HL-60/S4 treated with phorbol 12-myristate 13-acetate at 8.2 ng/mL for 4 days and 3 days (cell line): Measurements from ENCODE around the gene EYA2.
"Not testable (repeated sequence)": the region's sequence is repeated elsewhere in the genome, so short reads cannot be mapped to it uniquely, and the experiment has no call there.

ENCODE experiments used
- in situ Hi-C: fragments of 300-500 bp; cut with MboI; formaldehyde crosslinking; loops from 2 replicates; pipeline ENCODE4 v1.15.0; 2022; ENCODE audit warnings: low sequenced_read_pairs

EYA2 gene

DNA sequence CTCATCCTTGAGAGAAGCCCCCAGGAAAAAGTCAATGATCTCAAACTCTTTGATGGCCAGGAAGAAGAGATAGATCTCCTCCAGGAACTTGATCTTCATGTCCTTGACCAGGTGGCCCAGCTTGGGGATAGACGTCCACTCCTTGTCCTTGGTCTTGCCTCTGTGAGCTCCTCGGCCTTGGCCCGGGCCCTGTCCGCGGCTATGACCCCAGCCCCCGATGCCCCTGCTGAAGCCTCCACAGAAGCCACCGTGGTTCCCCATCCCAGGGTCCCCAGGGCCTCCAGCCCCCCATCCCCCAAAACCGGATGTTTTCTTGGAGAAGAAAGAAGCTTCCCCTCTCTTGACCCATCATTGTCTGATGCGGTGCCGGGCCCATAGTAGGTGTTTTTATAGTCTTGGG lies 266.8 kb downstream of the EYA2 start:
- in situ Hi-C loops: loop anchor here (25.0 kb wide), 1 partner anchor 399 kb away; no protein-coding TSS in a partner anchor

DNA sequence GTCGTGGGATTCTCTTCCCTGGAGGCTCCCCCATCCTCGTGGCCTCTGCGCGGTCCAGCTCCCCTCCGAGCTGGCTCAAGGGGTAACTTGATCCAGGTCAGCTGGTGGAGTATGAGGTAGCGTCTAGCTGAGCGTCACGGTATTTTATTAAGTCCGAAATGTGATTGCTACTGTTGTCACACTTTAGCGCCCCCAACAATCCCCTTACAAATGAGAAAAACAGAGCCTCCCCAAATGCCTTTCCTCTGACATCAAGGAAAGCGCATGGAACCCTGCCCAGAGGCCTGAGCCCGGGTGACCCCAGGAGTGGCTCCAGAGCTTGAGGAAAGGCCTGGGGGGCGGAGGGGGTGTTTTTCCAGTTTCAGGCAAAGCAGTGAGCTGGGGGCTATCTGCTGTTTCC lies 269.5 kb downstream of the EYA2 start:
- in situ Hi-C loops: loop anchor here (25.0 kb wide), 1 partner anchor 402 kb away; no protein-coding TSS in a partner anchor

DNA sequence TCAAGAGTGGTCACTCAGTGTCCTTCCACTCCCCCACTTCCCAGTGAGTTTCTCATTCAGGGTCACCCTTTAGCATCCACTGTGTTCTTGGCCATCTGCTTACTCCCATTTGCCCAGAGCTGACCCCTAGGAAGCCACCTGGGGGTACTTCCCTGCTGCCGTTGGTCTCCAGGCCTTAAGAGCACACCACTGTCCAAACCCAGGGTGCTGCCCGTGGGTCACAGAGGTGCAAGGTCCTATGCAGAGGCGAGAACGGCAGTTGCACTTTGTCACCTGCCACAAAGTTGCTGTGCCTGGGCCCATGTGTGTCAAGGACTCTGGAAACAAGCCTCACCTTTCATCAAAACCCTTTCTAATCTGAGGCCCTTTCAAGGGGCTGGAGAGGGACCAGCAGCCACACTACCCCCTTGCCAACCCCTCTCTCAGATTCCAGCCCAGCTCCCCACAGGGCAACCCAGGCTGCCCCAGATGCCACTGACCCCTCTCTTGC lies 270.8 kb downstream of the EYA2 start:
- in situ Hi-C loops: loop anchor here (25.0 kb wide), 1 partner anchor 403 kb away; no protein-coding TSS in a partner anchor

DNA sequence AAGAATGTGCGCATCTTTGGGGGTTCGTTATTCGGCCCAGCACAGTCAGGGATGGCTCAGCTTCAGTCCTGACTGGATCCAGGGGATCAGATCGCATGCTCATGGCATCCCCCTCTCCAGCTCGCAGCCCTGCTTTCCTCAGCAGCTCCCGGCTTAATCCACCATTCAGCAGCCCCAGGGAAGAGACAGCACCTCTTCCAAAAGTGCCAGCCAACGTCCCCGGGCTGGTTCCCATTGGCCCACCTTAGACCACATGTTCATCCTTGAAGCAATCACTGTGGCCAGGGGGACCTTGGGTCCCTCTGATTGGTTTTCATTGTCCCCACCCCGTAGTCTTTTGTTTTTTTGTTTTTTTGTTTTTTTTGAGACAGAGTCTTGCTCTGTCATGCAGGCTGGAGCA lies 273.2 kb downstream of the EYA2 start:
- in situ Hi-C loops: loop anchor here (25.0 kb wide), 1 partner anchor 406 kb away; no protein-coding TSS in a partner anchor

DNA sequence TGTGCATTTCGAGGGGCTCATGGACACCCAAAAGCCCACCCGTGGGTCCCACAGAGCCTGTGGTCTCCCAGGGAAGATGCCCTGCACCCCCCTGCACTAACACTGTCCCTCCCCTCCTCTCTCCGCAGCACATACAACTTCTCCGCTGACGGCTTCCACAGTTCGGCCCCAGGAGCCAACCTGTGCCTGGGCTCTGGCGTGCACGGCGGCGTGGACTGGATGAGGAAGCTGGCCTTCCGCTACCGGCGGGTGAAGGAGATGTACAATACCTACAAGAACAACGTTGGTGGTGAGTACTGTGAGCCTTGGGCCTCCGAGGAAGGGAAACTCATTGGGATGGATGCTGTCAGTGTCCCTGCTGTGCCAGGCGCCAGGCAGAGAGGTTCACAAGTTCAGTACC lies 277.9 kb downstream of the EYA2 start:
- in situ Hi-C loops: loop anchor here (25.0 kb wide), 1 partner anchor 410 kb away; no protein-coding TSS in a partner anchor

DNA sequence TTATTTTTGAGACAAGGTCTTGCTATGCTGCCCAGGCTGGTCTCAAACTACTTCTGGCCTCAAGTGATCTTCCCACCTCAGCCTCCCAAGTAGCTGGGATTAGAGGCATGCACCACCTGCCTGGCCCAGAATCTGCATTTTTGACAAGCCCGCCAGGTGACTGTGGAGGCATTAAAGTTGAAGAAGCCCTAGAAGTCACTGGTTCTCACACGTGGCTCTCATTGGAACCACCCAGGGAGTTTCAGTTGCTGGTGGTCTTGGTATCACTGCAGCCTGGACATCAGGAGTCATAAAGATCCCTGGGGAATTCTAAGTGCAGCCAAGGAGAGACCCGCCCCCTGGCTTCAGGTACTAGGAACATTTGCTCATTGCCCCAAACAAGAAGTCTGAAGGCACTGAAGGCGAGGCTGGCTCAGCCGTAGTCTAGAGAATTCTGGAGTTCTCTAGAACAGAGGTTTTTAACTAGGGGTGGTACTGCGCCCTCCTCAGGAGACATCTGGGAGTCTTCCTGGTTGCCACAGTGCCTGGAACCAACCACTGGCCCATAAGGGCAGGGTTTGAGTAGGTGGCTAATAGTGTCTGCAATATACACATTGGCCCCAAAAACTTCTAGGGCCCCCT lies 279.1 kb downstream of the EYA2 start:
- in situ Hi-C loops: loop anchor here (25.0 kb wide), 1 partner anchor 411 kb away; no protein-coding TSS in a partner anchor

DNA sequence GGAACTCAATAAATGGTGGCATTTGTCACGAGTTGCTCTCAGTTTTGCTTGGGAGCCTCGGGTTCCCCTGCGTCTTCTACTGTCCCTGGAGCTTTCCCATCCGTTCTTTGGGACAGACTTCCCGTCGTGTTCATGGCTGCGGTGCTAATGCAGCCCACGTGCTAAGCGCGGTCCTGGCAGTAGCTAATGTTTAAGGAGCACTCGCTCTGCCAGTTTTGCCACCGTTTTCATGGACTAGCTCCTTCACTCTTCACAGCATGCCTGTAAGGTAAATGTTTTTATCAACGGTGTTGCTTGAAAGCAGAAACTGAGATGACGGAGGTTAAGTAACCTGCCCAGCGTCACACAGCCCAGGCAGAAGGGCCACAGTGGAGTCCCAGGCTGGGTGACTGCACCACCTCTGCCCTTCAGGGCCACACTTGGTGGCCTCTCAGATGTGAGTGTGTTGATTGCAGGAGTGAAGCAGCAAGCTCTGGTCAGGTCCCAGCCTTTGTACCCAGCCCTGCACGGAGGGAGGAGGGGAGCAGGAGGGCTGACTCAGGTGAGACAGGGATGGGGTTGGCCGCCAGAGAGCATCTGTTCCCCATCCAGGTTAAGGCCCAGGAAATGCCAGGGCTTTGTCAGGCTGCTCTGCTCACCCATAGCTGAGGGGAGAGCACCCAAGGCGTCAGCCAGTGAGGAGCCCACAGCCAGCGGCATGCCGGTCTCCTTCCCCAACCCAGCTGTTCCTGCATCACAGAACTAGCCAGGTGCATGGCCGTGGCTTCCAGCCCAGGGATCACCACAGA lies 280.0 kb downstream of the EYA2 start:
- in situ Hi-C loops: loop anchor here (25.0 kb wide), 1 partner anchor 412 kb away; no protein-coding TSS in a partner anchor

DNA sequence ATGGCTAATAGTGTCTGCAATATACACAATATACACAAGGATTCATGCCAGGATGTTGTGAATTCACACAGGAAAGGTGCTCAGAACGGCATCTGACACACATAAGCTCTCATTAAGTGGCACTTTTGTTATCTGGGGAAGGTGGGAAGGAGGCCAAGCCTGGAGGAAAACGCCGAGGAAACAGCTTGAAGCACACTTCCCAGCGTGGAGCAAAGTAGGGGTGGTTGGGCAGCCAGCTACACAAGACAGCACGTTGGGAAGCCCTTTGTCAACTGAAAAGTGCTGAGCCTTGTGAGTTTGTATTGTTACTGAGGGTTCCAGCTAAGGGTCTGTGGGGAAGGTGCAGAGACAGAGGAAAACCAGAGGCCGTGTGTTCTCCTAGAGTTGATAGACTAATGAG lies 280.9 kb downstream of the EYA2 start:
- in situ Hi-C loops: no loop called here

DNA sequence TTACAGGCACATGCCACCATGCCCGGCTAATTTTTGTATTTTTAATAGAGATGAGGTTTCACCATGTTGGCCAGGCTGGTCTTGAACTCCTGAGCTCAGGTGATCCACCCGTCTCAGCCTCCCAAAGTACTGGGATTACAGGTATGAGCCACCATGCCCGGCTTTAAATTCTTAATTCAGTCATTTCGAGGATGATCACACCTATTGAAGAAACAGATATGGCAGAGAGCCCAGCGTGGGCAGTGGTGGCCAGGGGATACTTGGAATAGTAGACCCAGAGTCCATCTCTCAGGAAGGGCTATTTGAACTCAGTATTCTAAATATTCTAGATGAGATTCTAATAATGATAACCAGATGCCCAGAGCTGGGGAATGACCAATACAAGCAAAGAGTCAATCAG lies 281.6 kb downstream of the EYA2 start:
- in situ Hi-C loops: not testable (repeated sequence)

DNA sequence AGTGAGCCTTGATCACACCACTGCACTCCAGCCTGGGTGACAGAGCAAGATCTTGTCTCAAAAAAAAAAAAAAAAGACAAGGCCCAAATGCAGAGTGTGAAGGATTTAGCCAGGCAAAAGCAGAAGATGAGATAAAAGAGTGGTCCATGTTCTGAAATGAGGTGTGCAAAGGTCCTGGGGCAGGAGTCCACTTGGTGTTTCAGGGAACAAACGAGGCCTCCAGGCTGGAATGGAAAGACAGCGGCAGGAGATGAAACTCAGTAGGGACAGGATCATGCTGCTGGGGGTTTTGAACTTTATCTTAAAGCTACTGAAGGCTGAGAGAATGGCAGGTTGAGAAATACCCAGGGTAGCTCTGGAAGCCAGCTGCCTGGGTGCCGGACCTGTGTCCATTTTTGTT lies 283.6 kb downstream of the EYA2 start:
- in situ Hi-C loops: no loop called here

DNA sequence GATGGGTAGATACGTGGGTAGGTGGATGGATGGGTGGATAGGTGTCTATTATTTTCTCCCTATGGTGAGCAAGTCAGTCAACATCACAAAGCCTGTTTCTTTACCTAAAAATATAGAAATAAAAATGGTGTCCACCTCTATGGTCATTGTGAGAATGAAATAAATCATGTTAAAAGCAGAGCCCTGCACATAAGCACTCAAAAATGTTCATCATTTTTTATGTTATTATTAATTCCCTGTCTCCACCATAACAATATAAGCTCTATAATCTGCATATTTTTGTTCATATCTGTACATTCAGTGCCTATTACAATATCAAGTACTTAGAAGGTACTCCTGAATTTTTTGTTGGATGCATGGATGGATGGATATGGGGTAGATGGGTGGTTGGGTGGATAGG lies 284.2 kb downstream of the EYA2 start:
- in situ Hi-C loops: no loop called here

DNA sequence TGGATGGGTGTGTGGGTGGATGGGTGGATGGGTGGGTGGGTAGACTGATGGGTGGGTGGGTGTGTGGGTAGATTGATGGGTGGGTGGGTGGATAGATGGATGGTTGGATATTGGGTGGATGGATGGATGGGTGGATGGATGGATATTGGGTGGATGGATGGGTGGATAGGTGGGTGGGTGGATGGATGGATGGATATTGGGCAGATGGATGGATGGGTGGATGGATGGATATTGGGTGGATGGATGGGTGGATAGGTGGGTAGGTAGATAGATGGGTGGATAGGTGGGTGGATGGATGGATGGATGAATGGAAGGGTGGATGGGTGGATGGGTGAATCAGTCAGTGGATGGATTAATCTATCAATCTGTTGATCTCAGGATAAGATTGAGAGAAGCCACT lies 284.6 kb downstream of the EYA2 start:
- in situ Hi-C loops: no loop called here

DNA sequence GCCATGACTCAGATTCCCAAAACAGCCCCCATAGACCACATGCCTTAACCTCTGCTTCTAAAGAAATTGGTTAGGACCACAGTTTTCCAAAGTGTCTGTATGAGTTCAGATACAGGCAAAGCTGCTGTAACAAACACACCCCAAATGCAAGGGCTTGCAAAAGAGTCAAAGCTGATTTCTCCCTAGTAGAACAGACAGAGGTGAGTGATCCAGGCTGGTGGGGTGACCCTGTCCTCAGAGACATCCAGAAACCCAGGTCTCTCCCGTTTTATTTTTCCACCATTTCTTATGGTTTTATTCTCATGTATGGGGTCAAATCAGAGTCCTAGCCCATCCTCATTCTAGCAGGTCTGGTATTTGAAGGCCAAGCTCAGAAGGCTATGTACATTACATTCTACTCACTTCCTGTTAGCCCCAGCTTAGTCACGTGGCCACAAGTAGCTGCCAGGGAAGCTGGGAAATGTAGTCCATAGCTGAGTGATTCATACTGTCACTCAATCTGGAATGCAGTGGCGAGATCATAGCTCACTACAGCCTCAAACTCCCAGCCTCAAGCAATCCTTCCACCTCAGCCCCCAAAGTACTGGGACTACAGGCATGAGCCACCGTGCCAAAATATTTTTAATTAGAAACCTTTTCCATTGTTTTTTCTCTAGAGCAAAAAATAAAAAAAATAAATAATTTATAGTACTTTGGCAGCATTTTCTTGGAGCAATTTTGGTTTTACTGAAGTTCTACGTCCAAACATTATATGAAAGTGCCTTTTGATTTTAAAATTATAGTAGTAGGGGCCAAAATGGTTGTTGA lies 286.6 kb downstream of the EYA2 start:
- in situ Hi-C loops: no loop called here

DNA sequence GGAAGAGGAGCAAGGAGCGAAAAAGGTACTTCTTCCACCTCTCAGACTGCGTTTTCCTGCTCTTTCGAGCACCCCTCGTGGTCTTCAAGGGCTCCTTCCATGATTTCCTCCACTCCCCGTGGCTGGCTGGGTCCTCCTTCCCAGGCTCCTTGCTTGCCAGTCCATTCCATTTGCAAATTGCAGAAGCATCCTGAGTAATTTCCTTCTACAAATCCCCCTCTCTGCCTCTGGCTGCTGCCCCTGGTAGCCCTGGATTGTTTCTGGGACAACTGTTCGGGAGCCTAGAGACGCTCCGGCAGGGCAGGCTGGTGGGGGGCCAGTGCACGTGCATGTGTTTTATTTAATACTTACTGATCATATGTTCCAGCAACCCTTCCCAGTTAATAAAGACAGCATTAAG lies 288.7 kb downstream of the EYA2 start:
- in situ Hi-C loops: no loop called here

DNA sequence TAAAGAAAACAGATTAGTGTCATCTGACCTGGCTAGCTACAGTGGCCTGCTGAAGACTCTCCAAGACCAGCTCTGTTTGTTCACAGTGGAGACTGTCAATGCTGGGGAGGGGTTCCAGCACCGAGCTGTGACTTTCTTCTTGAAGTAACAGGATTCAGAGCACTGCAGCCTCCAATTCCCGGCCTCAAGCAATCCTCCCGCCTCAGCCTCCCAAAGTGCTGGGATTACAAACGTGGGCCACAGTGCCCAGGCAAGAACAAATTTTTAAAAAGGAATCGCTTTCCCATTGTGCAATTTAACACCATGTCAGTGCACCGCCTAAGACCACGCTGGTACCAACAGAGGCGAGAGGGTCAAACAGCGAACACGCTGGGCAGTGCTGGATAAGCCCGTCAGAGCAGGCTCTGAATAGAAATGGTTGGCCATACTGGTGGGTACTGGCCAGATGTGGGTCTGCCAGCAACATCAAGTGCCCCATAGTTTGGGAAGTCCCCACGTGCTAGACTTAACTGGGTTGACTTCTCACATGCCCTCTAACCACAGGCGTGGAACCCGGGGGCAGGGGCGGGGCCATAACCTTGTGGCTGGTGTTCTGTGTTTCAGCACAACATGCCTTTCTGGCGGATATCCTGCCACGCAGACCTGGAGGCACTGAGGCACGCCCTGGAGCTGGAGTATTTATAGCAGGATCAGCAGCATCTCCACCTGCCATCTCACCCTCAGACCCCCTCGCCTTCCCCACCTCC lies 293.0 kb downstream of the EYA2 start:
- in situ Hi-C loops: no loop called here

DNA sequence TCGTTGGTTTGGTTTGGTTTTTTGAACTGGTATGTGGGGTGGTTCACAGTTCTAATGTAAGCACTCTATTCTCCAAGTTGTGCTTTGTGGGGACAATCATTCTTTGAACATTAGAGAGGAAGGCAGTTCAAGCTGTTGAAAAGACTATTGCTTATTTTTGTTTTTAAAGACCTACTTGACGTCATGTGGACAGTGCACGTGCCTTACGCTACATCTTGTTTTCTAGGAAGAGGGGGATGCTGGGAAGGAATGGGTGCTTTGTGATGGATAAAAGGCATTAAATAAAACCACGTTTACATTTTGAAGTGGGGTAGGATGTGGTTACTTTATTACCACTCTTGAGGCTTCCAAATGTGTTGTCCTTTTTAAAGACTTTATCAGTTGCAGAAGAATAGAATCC lies 293.9 kb downstream of the EYA2 start:
- in situ Hi-C loops: no loop called here

DNA sequence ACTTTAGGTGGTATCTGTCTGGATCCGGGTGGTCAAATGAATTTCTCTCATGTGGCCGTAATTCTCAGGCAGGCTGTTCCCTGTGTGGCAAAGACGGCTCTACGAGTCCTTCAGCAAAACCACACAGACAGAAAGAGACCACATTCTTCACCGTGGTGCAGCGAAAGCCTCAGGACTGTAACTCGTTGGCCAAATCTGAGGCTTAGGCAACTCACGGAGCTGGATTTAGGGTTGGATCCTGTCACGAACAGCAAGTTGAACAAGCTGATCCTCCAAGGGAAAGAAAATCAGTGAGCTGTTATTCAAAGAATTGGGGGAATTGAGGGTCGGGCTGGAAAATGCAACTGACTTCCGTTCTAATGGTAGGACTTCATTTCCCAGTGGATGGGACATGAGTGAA lies 294.4 kb downstream of the EYA2 start:
- in situ Hi-C loops: no loop called here

DNA sequence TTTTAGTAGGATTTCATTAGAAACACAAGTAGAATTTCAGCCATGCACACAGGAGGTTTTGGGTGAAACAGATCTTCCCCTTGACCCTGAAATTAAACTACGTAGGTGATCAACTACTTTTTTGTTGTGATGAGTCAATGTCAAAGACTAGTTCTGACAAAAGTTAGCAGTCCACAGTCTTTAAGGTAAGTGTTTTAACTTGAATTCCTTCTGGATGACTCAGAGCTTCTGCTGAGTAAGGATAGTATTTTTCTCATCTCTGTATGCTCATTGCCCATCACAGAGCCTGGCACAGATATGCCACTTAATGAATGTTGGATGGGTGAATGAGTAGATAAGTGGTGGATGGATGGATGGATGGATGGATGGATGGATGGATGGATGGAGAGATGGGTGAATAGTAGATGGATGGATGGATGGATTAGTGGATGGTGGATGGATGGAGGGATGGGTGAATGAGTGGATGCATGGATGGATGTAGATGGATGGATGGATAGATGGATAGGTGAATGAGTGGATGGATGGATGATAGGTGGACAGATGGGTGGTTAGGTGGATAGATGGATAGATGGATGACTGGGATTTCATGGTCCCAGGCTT lies 296.5 kb downstream of the EYA2 start:
- in situ Hi-C loops: no loop called here

DNA sequence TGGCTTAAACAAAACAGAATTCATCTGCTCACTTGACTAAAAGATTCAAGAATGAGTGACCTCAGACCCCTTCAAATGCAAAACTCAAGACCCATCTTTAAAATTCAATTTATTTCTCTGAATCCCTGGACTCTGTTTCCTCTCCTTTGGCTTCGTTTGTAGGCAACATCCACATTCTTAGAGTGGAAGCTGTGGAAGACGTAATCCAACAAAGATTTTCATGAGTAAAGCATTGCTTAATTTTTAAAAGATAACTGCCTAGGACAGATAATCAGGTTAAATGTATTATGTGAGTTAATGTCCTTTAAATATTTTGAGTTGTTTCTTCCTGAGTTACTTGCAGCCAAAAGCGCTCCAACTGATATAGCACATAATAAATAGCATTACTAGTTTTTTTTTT lies 297.3 kb downstream of the EYA2 start:
- in situ Hi-C loops: no loop called here

DNA sequence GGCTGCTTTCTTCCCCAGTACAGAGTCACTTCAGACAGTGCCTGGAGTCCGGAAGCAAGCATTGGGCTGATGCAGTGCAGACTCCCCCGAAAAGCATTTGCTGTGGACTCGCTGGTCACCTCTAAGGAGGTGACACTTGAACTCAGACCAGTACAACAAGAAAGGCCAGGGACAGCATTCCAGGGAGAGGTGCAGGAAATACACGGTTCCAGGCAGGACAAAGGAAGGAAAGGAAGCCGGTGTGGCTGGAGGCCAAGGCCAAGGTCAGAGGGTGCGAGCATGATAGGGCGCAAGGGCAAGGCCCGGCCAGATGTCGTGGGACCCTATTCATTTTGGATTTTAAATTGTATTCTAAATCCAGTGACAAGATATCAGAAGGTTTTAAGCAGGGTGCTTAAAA lies 300.9 kb downstream of the EYA2 start:
- in situ Hi-C loops: no loop called here
